GM12878 (cell line): ENCODE measurements around the gene SNX12. TPM values are rescaled to one million over a fixed set of nuclear protein-coding genes. Genes with fewer than 3 reads are reported as not detected.

ENCODE experiments used
- ATAC-seq: fragments of 200-7000 bp; cut with Tn5 transposase; 3 replicates; pipeline ENCODE4 v1.9.1; 2020; ENCODE audit warnings: mild to moderate bottlenecking, moderate library complexity
- BruUV-seq: library from RNA; stranded (reverse); fragments of 400-500 nt; replicated peaks from 2 replicates; lab custom pipeline; 2021; lab: Mats Ljungman, UMichigan
- CTCF ChIA-PET: fragments of 300-600 bp; sonication (Branson Sonifier 250); formaldehyde crosslinking; extraction: SDS; loops from one replicate; lab custom pipeline; 2021; ENCODE audit warnings: inconsistent platforms; lab: Yijun Ruan, JAX
- POLR2A ChIA-PET: fragments of 350-600 bp; formaldehyde crosslinking; extraction: SDS; loops from one replicate; lab custom pipeline; 2021; ENCODE audit warnings: inconsistent platforms; lab: Charles Lee
- RAD21 ChIA-PET: fragments of 300-600 bp; sonication (Branson Sonifier 250); formaldehyde crosslinking; loops from one replicate; lab custom pipeline; 2023; ENCODE audit warnings: antibody characterized with exemption; ENCODE audit not compliant: unreplicated experiment; lab: Charles Lee
- SMC1A ChIA-PET: fragments of 300-600 bp; sonication (Branson Sonifier 250); formaldehyde crosslinking; loops from one replicate; lab custom pipeline; 2023; ENCODE audit not compliant: unreplicated experiment, uncharacterized antibody; lab: Charles Lee
- DNase-seq: peaks from one replicate; pipeline ENCODE4 v3.0.0-alpha.2; 2011; ENCODE audit warnings: low read depth, low spot score
- FAIRE-seq: peaks from 3 replicates; lab custom pipeline; 2011; peaks lifted over from hg19 to GRCh38; lab: Jason Lieb, UNC
- H2AFZ ChIP-seq: 2 replicates; pipeline ENCODE4 v1.6.0; 2011; ENCODE audit warnings: low read depth, low read length, control low read depth; ENCODE audit not compliant: control insufficient read depth
- H3K27ac ChIP-seq: 2 replicates; pipeline ENCODE4 v1.5.1; 2011; ENCODE audit warnings: control low read depth; ENCODE audit not compliant: control insufficient read depth, insufficient read depth
- H3K27me3 ChIP-seq, 2 experiments: replicated peaks in 1 of 2; 2 replicates each; pipeline versions ENCODE4 v1.6.0 to v1.6.1; 2011; ENCODE audit warnings: low read length in 1 of 2; ENCODE audit not compliant: control insufficient read depth in 2 of 2, insufficient read depth in 2 of 2
- H3K36me3 ChIP-seq, 2 experiments: 2 replicates each; pipeline ENCODE4 v1.5.1; 2011; ENCODE audit warnings: low read length in 1 of 2; ENCODE audit not compliant: control insufficient read depth in 2 of 2, insufficient read depth in 2 of 2
- H3K4me1 ChIP-seq: 2 replicates; pipeline ENCODE4 v1.6.1; 2011; ENCODE audit warnings: mild to moderate bottlenecking, low read length, moderate library complexity, mixed read lengths; ENCODE audit not compliant: control insufficient read depth, insufficient read depth
- H3K4me2 ChIP-seq: 2 replicates; pipeline ENCODE4 v1.6.0; 2011; ENCODE audit warnings: control low read depth; ENCODE audit not compliant: control insufficient read depth, insufficient read depth
- H3K4me3 ChIP-seq: fragments of 200-600 bp; sonication (generic); 2 replicates; pipeline ENCODE4 v1.5.1; 2016
- H3K79me2 ChIP-seq: 2 replicates; pipeline ENCODE4 v1.6.0; 2011; ENCODE audit warnings: low read length; ENCODE audit not compliant: control insufficient read depth, insufficient read depth
- H3K9ac ChIP-seq: 2 replicates; pipeline ENCODE4 v1.8.0; 2011; ENCODE audit warnings: low read length, control low read depth, mixed read lengths; ENCODE audit not compliant: control insufficient read depth, insufficient read depth
- H3K9me3 ChIP-seq: replicated peaks from 3 replicates; pipeline ENCODE4 v1.5.1; 2011; ENCODE audit warnings: mild to moderate bottlenecking, low read length; ENCODE audit not compliant: control insufficient read depth, insufficient read depth
- H4K20me1 ChIP-seq: 2 replicates; pipeline ENCODE4 v1.6.0; 2011; ENCODE audit not compliant: control insufficient read depth, insufficient read depth
- ATF3 ChIP-seq: IDR thresholded peaks from 2 replicates; pipeline ENCODE4 v1.6.1; 2011; ENCODE audit warnings: low read depth, mild to moderate bottlenecking, low read length, moderate library complexity, borderline replicate concordance; ENCODE audit errors: extremely low read depth
- CHD2 ChIP-seq: IDR thresholded peaks from 2 replicates; pipeline ENCODE4 v1.6.1; 2011; ENCODE audit warnings: low read depth, low read length, improper control_type of control experiment, borderline replicate concordance
- CREB1 ChIP-seq: IDR thresholded peaks from 2 replicates; pipeline ENCODE4 v1.6.1; 2012; ENCODE audit warnings: low read depth, mild to moderate bottlenecking, inconsistent platforms
- CREM ChIP-seq: IDR thresholded peaks from 2 replicates; pipeline ENCODE4 v1.6.1; 2014; ENCODE audit warnings: antibody characterized with exemption, low read depth
- ETV6 ChIP-seq, 2 experiments: fragments of 450-650 bp in 1 of 2; IDR thresholded peaks in 1 of 2; conservative IDR thresholded peaks in 1 of 2; 2 replicates each; pipeline ENCODE4 v1.6.1; 2014; ENCODE audit warnings: antibody characterized with exemption in 1 of 2, borderline replicate concordance in 1 of 2, low read depth in 1 of 2, mild to moderate bottlenecking in 1 of 2, moderate library complexity in 1 of 2
- HCFC1 ChIP-seq: fragments of 150-350 bp; IDR thresholded peaks from 2 replicates; pipeline ENCODE4 v1.6.1; 2014; ENCODE audit warnings: low read length
- HDAC6 ChIP-seq: fragments of 200-600 bp; sonication (generic); IDR thresholded peaks from one replicate; pipeline ENCODE4 v1.8.0; 2017; ENCODE audit warnings: antibody characterized with exemption; ENCODE audit not compliant: unreplicated experiment
- IKZF1 ChIP-seq: fragments of 450-650 bp; conservative IDR thresholded peaks from 2 replicates; pipeline ENCODE4 v1.6.1; 2017; ENCODE audit warnings: antibody characterized with exemption, mild to moderate bottlenecking
- JUNB ChIP-seq: IDR thresholded peaks from 2 replicates; pipeline ENCODE4 v1.6.1; 2016; ENCODE audit warnings: antibody characterized with exemption, mild to moderate bottlenecking
- KDM1A ChIP-seq: fragments of 200-600 bp; sonication (generic); IDR thresholded peaks from 2 replicates; pipeline ENCODE4 v1.6.1; 2016; ENCODE audit warnings: borderline replicate concordance
- KLF5 ChIP-seq: fragments of 450-650 bp; IDR thresholded peaks from 2 replicates; pipeline ENCODE4 v1.6.1; 2014; ENCODE audit warnings: mild to moderate bottlenecking; ENCODE audit not compliant: partially characterized antibody
- MXI1 ChIP-seq: fragments of 150-350 bp; IDR thresholded peaks from 2 replicates; pipeline ENCODE4 v1.6.1; 2011; ENCODE audit warnings: low read depth, mild to moderate bottlenecking, inconsistent platforms, low read length, improper control_type of control experiment
- NRF1 ChIP-seq: conservative IDR thresholded peaks from 2 replicates; pipeline ENCODE4 v1.6.1; 2011; ENCODE audit warnings: mild to moderate bottlenecking, low read depth, low read length, improper control_type of control experiment
- POLR2A ChIP-seq: IDR thresholded peaks from 2 replicates; pipeline ENCODE4 v1.6.1; 2011; ENCODE audit warnings: low read depth, mild to moderate bottlenecking, low read length
- SIN3A ChIP-seq: IDR thresholded peaks from 2 replicates; pipeline ENCODE4 v1.6.1; 2012; ENCODE audit warnings: low read depth, low read length, improper control_type of control experiment
- SIX5 ChIP-seq: IDR thresholded peaks from 2 replicates; pipeline ENCODE4 v1.6.1; 2011; ENCODE audit warnings: mild to moderate bottlenecking, low read depth, low read length, moderate library complexity; ENCODE audit not compliant: severe bottlenecking
- SMARCA5 ChIP-seq: fragments of 450-650 bp; IDR thresholded peaks from 2 replicates; pipeline ENCODE4 v1.6.1; 2017; ENCODE audit warnings: mild to moderate bottlenecking
- SPI1 ChIP-seq: IDR thresholded peaks from 2 replicates; pipeline ENCODE4 v1.6.1; 2011; ENCODE audit warnings: low read depth, mild to moderate bottlenecking, low read length, moderate library complexity, borderline replicate concordance; ENCODE audit not compliant: insufficient read depth
- SREBF2 ChIP-seq: IDR thresholded peaks from 2 replicates; pipeline ENCODE4 v1.6.1; 2012; ENCODE audit warnings: mild to moderate bottlenecking, low read length
- YBX1 ChIP-seq: fragments of 450-650 bp; IDR thresholded peaks from 2 replicates; pipeline ENCODE4 v1.6.1; 2016; ENCODE audit warnings: antibody characterized with exemption
- YY1 ChIP-seq: IDR thresholded peaks from 2 replicates; pipeline ENCODE4 v1.6.1; 2011; ENCODE audit warnings: low read depth, mild to moderate bottlenecking, low read length
- ZNF217 ChIP-seq: fragments of 450-650 bp; IDR thresholded peaks from 2 replicates; pipeline ENCODE4 v1.6.1; 2017; ENCODE audit warnings: antibody characterized with exemption, mild to moderate bottlenecking
- WGBS: methylation state at CpG from one replicate; pipeline ENCODE4 v1.1.6; 2016; ENCODE audit warnings: low lambda C conversion rate; ENCODE audit not compliant: insufficient replicate concordance, insufficient coverage; ENCODE audit errors: missing lambda C conversion rate; 5-methylcytosine and 5-hydroxymethylcytosine counted together
- in situ Hi-C: fragments of 300-500 bp; cut with MboI; formaldehyde crosslinking; loops from 9 replicates; pipeline ENCODE4 v1.14.3; 2018; ENCODE audit warnings: mixed read lengths
- intact Hi-C: fragments of 100-400 bp; cut with micrococcal nuclease; formaldehyde crosslinking; loops from one replicate; pipeline ENCODE4 v1.14.2; 2022; ENCODE audit not compliant: unreplicated experiment
- polyA plus RNA-seq, 11 experiments: library from polyadenylated mRNA; depleted of rRNA in 4 of 11; unstranded in 6 of 11; stranded (reverse) in 5 of 11; fragments of >200 nt; fragmentation: Nextera tagmentation in 4 of 11; fragmentation: Illumina TruSeq in 1 of 11; extraction: Ambion mirVana in 4 of 11; extraction: Trizol in 1 of 11; gene quantifications; 1 replicate in 1 of 11; 2 replicates in 10 of 11; pipeline versions ENCODE4 v1.2.1 to v1.2.3, GENCODE V29; 2011 to 2016; ENCODE audit warnings: inconsistent platforms in 2 of 11, missing spikeins in 2 of 11, low read depth in 1 of 11
- total RNA-seq, 4 experiments: library from RNA; depleted of rRNA in 3 of 4; stranded (reverse); fragments of >200 nt in 3 of 4; fragmentation: Illumina TruSeq in 1 of 4; extraction: Trizol in 1 of 4; gene quantifications; 2 replicates each; pipeline versions ENCODE4 v1.2.1 to v1.2.3, GENCODE V29; 2013 to 2021

Gene SNX12
- total and polyA plus RNA-seq, 10 of the 15 experiments (the other 5 are each of a cell fraction or from before 2014, with no cell fraction given) = 4.4 to 50.4 (median 34.2) TPM

- WGBS = 24% methylated on average over 25 of the region's 29 CpGs
- ChIA-PET POLR2A (interaction anchor here (1.1 to 1.3 kb wide), 2 partner anchors 16 to 86 kb away, joined by 3 to 4 read pairs; partner anchors contain the start of gene IL2RG), CTCF (no interaction called here), SMC1A (interaction anchor here (0.7 to 2.7 kb wide), 3 partner anchors 33 to 85 kb away, joined by 3 to 10 read pairs (median 3); no protein-coding TSS in a partner anchor), RAD21 (interaction anchor here (2.4 kb wide), 1 partner anchor 16 kb away, joined by 10 read pairs; the partner anchor contains the start of gene IL2RG)
- Histone ChIP-seq H3K36me3 (no peaks in the 10 kb centered on the region), H3K27me3 (no peaks in the 10 kb centered on the region), H3K4me2 (peak within 1 kb of the TSS; percentile 90), H2AFZ (peak within 1 kb of the TSS; percentile 91), H4K20me1 (no peaks in the 10 kb centered on the region), H3K27ac (peak within 1 kb of the TSS; percentile 24; the same call in 1 of the 2 replicates), H3K9ac (peak within 1 kb of the TSS; percentile 64), H3K79me2 (no peaks in the 10 kb centered on the region), H3K9me3 (no peaks in the 10 kb centered on the region), H3K4me3 (peak within 1 kb of the TSS; percentile 69), H3K4me1 (no peaks in the 10 kb centered on the region)
- ATAC-seq = peak; percentile 92
- DNase-seq = no peak
- no peak for TF ChIP-seq ETV6 (conservative IDR thresholded peaks at IDR 0.05 in 1 of 2, IDR thresholded peaks at IDR 0.05 in 1 of 2; ENCODE audit: borderline replicate concordance in 1 of 2, low read depth in 1 of 2)
- TF ChIP-seq SREBF2 = no peak
- TF ChIP-seq POLR2A = peak; percentile 52; the same call in 1 of the 2 replicates
- TF ChIP-seq MXI1 = peak; percentile 50; the same call in 1 of the 2 replicates
- TF ChIP-seq SIX5 = peak; percentile 84
- 0 out of 2 replicates have a peak, but pooled peaks have one; percentile 36 for TF ChIP-seq SIN3A
- TF ChIP-seq ZNF217 = no peak
- peak; percentile 58; the same call in 1 of the 2 replicates for TF ChIP-seq CREM
- no peak for TF ChIP-seq HDAC6
- TF ChIP-seq ATF3 = no peak
- TF ChIP-seq KLF5 = no peak
- peak; percentile 54; the same call in 1 of the 2 replicates for TF ChIP-seq IKZF1
- TF ChIP-seq YY1 = peak; percentile 39; the same call in 1 of the 2 replicates
- no peak for TF ChIP-seq KDM1A
- peak; percentile 23; the same call in 1 of the 2 replicates for TF ChIP-seq NRF1
- TF ChIP-seq YBX1 = no peak
- peak; percentile 85 for TF ChIP-seq HCFC1
- 0 out of 2 replicates have a peak, but pooled peaks have one; percentile 21 for TF ChIP-seq CHD2
- peak; percentile 58 for TF ChIP-seq CREB1
- no peak for TF ChIP-seq SMARCA5
- no peak for TF ChIP-seq SPI1
- no peak for TF ChIP-seq JUNB
- no TSS peak for BruUV-seq
- FAIRE-seq = peak; percentile 74
- in situ Hi-C loops (no loop called here), intact Hi-C loops (loop anchor here (10.0 kb wide), 1 partner anchor 189 kb away; the partner anchor contains the start of gene NONO)
These were observed 27.4 kb upstream of the SNX12 start, which contains the start of gene FOXO4 for GRCh38 chrX:71095555-71095980. Gene FOXO4, plus strand, starts transcription at chrX:71095851. Its CDS starts 678 bp downstream, at chrX:71096529.
